Lower lobe of right lung (tissue), 2 donors: ENCODE measurements around the gene PEAK1. TPM values are rescaled to one million over a fixed set of nuclear protein-coding genes. Genes with fewer than 3 reads are reported as not detected.

Experiments used
- ATAC-seq, 2 donors: fragments of 200-7000 bp; cut with Tn5 transposase; one replicate each; pipeline ENCODE4 v1.9.1; 2020 to 2022; ENCODE audit warnings: mild to moderate bottlenecking in 2 of 2, moderate library complexity in 2 of 2
- DNase-seq: peaks from one replicate; pipeline ENCODE4 v3.0.0-alpha.2; 2020
- H3K27ac ChIP-seq: fragments of 200-600 bp; one replicate; pipeline ENCODE4 v1.8.0; 2022
- H3K27me3 ChIP-seq: fragments of 200-600 bp; one replicate; pipeline ENCODE4 v1.8.0; 2022; ENCODE audit warnings: low read depth
- H3K36me3 ChIP-seq: fragments of 200-600 bp; one replicate; pipeline ENCODE4 v1.8.0; 2022; ENCODE audit warnings: mild to moderate bottlenecking
- H3K4me1 ChIP-seq: fragments of 200-600 bp; one replicate; pipeline ENCODE4 v1.8.0; 2022
- H3K4me3 ChIP-seq: fragments of 200-600 bp; one replicate; pipeline ENCODE4 v1.8.0; 2022; ENCODE audit warnings: mild to moderate bottlenecking
- H3K9me3 ChIP-seq: fragments of 200-600 bp; one replicate; pipeline ENCODE4 v1.8.0; 2022
- CTCF ChIP-seq: fragments of 200-600 bp; IDR thresholded peaks from one replicate; pipeline ENCODE4 v1.8.0; 2022; ENCODE audit warnings: antibody characterized with exemption, mild to moderate bottlenecking
- intact Hi-C: fragments of 100-400 bp; cut with DNase I; formaldehyde crosslinking; loops from one replicate; pipeline ENCODE4 v1.11.0; 2022
- total RNA-seq: library from RNA; stranded (reverse); fragmentation: NEBNext Ultra II Directional; extraction: Animal tissue kit (Norgen Biotek cat#: 25700); gene quantifications from one replicate; pipeline ENCODE4 v1.2.1, GENCODE V29; 2021
- donor health status: DM: no; HTN: yes; CAD: no; lungs with severe emphysema.

Gene PEAK1
- total RNA-seq, 1 donor from 2014 or later: 112 TPM

- DNase-seq: no peak
- TF ChIP-seq CTCF: no peak
- H3K4me3 ChIP-seq: no peak overlapping the region
- peaks cover 17% of the 10 kb centered on the region for H3K4me1 ChIP-seq
- H3K27me3 ChIP-seq: no peaks in the 10 kb centered on the region
- H3K36me3 ChIP-seq: peaks cover 26% of the 10 kb centered on the region
- no peak overlapping the region for H3K27ac ChIP-seq
- no peak for ATAC-seq
- no peaks in the 10 kb centered on the region for H3K9me3 ChIP-seq
- intact Hi-C loops: no loop called here
Observed at GRCh38 chr15:77111789-77112188, 308.1 kb downstream of the PEAK1 start.

- peak overlapping the region; percentile 56 for H3K27ac ChIP-seq
- H3K4me1 ChIP-seq: peaks cover 26% of the 10 kb centered on the region
- DNase-seq (no peak), ATAC-seq (peak; percentile 58 to 78)
- no peaks in the 10 kb centered on the region for H3K9me3 ChIP-seq
- H3K36me3 ChIP-seq: peaks cover 5% of the 10 kb centered on the region
- TF ChIP-seq CTCF: peak; percentile 63
- intact Hi-C loops: no loop called here
- no peaks in the 10 kb centered on the region for H3K27me3 ChIP-seq
- H3K4me3 ChIP-seq: no peak overlapping the region
Observed at GRCh38 chr15:77107531-77108355, 312.2 kb downstream of the PEAK1 start.

- Histone ChIP-seq H3K4me1 (peaks cover 26% of the 10 kb centered on the region), H3K4me3 (no peak overlapping the region), H3K9me3 (no peaks in the 10 kb centered on the region), H3K27ac (peak overlapping the region; percentile 64), H3K36me3 (peaks cover 5% of the 10 kb centered on the region), H3K27me3 (no peaks in the 10 kb centered on the region)
- no peak for TF ChIP-seq CTCF
- no peak for DNase-seq
- intact Hi-C loops: no loop called here
- ATAC-seq: peak; percentile 28 to 52
Observed at GRCh38 chr15:77107068-77107467, 312.8 kb downstream of the PEAK1 start.

- DNase-seq (no peak), ATAC-seq (no peak)
- Histone ChIP-seq H3K9me3 (no peaks in the 10 kb centered on the region), H3K27ac (no peak overlapping the region), H3K36me3 (no peaks in the 10 kb centered on the region), H3K4me1 (peaks cover 26% of the 10 kb centered on the region), H3K4me3 (no peak overlapping the region), H3K27me3 (no peaks in the 10 kb centered on the region)
- intact Hi-C loops: no loop called here
- no peak for TF ChIP-seq CTCF
Observed at GRCh38 chr15:77104155-77104554, 315.7 kb downstream of the PEAK1 start.

GRCh38 chr15:77099741-77100463 is 320.0 kb downstream of the PEAK1 start:
- Histone ChIP-seq H3K4me3 (no peak overlapping the region), H3K36me3 (no peaks in the 10 kb centered on the region), H3K4me1 (no peaks in the 10 kb centered on the region), H3K9me3 (no peaks in the 10 kb centered on the region), H3K27ac (no peak overlapping the region), H3K27me3 (no peaks in the 10 kb centered on the region)
- ATAC-seq (no peak), DNase-seq (no peak)
- intact Hi-C loops: no loop called here
- TF ChIP-seq CTCF: no peak
